NOMO-1 treated with dmso at 0.1 percent for 144 hours (cell line): ENCODE measurements around the gene TMEM50A.
A peak's percentile ranks its signal among the peaks of the same experiment; 100 is the strongest.
"Not testable (repeated sequence)": the region's sequence is repeated elsewhere in the genome, so short reads cannot be mapped to it uniquely, and the experiment has no call there.

Source experiments
- DNase-seq: peaks from one replicate; lab custom pipeline; 2025; ENCODE audit not compliant: unreplicated experiment; lab: John Stamatoyannopoulos, UW

TMEM50A gene

DNA sequence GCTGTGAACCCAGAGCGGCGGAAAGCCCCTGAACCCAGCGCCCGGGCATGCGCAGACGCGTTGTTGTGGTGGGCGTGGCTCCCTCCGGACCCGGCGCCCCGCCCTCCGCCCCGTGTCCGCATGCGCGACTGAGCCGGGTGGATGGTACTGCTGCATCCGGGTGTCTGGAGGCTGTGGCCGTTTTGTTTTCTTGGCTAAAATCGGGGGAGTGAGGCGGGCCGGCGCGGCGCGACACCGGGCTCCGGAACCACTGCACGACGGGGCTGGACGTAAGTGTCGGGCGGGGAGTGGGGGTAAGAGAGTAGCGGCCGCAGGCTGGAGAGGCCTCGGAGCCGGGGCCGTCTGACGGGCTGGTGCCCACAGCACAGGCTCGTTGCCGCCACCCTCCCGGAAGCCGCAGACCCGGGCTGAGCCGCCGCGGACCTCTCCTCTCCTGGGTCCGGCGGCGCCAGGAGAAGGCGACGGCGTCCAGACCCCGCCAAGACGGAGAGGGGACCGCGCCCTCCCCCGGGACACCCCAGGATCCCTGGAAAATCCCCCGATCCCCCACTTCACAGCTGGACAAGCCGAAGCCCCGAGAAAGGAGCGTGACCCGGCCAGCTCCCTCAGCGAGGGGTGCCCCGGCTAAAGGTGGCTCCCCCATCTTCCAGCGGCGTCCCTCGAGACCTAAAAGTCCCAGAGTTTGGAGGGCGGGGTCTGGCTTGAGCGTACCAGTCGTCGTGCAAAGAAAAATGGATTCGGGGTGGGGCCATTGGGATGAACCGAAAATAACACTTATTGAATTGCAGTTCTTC lies at the start of gene TMEM50A:
Gene TMEM50A (plus strand): TSS at position 147 of the 794 bp plus-strand sequence. CDS start 2,153 bp downstream, outside the sequence.
- DNase-seq = peak; percentile 82

DNA sequence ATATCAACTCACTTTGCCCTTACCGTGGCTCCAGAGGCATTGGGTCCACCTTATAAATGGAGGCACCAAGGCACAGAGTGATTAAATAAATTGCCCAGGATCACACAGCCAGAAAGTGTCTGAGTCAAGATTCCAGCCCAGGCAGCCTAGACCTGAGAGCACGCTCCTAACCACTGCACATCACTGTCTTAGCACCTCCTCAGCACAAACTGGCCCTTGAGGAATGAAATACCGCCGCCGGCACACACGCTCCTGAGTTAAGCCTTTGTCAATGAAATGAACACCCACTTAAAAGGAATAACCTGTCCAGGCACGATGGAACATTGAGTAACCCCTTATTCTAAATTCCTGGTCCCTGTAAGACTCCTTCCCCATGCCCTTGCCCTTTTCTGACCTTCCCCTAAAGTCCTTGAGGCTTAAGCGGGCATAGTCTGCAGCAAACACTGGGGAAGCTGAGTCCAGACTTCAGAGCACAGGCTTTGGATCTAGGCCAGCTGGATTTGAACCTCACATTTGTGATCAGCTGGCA lies 49.5 kb upstream of the TMEM50A start:
- not testable (repeated sequence) for DNase-seq

- DNase-seq = not testable (repeated sequence)
These were observed 48.1 kb upstream of the TMEM50A start for GRCh38 chr1:25290043-25290442.

- not testable (repeated sequence) for DNase-seq
These were observed 44.7 kb upstream of the TMEM50A start for GRCh38 chr1:25293426-25293825.

- DNase-seq = not testable (repeated sequence)
These were observed 43.0 kb upstream of the TMEM50A start for GRCh38 chr1:25294889-25295826.

DNA sequence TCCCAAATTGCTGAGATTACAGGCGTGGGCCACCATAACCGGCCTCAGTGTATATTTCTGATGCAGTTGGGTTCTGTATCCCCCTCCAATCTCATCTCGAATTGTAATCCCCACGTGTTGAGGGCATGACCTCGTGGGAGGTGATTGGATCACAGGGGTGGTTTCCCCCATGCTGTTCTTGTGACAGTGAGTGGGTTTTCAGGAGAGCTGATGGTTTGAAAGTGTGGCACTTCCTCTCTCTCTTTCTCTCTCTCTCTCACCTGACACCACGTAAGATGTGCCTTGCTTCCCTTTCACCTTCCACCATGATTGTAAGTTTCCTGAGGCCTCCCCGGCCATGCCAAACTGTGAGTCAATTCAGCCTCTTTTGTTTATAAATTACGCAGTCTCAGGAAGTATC lies 41.6 kb upstream of the TMEM50A start:
- not testable (repeated sequence) for DNase-seq

DNA sequence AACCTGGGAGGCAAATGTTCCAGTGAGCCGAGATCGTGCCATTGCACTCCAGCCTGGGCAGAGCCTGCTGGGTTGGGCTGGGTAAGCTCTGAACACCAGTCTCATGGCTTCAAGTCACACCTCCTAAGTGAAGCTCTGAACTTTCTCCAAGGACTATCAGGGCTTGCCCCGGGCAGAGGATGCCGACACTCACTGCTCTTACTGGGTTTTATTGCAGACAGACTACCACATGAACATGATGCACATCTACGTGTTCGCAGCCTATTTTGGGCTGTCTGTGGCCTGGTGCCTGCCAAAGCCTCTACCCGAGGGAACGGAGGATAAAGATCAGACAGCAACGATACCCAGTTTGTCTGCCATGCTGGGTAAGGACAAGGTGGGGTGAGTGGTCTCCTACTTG lies 37.4 kb upstream of the TMEM50A start:
- DNase-seq = not testable (repeated sequence)

DNA sequence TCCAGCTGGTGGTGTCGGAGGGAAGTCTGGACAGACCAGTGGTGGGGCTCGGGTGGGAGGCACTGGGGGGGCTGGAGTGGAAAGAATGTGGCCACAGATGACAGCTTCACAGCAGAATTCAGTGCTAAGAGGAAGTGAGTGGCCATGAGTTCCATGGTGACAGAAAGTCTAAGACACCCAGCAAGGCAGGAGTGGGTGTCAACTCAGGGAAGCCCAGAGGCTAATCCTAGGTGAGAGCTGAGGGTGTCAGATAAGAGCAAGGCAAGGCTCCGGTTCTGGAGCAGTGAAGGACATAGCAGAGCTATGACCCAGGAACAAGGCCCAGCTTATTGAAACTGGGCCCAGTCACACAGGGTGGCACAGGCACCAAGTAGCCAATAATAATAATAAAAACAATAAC lies 35.8 kb upstream of the TMEM50A start:
- not testable (repeated sequence) for DNase-seq

DNA sequence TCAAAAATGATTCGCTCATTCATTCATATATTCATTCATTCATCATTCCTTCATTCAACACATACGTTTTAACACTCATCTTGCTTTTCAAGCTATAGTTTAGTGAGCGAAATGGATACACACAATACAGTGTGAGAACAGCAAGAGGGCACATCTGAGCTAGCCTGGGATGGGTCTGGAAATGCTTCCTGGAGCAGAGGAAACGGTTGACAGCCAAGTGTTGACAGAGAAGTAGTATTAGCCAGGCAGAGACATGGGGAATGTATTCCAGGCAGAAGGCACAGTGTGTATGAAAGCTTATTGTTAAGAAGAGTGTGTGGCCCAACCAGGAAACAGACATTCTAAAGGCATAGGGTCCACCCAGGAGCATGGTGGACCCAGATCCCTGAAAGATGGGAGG lies 33.2 kb upstream of the TMEM50A start:
- DNase-seq = not testable (repeated sequence)

GRCh38 chr1:25308168-25308567 lies 30.0 kb upstream of the TMEM50A start:
- not testable (repeated sequence) for DNase-seq

DNA sequence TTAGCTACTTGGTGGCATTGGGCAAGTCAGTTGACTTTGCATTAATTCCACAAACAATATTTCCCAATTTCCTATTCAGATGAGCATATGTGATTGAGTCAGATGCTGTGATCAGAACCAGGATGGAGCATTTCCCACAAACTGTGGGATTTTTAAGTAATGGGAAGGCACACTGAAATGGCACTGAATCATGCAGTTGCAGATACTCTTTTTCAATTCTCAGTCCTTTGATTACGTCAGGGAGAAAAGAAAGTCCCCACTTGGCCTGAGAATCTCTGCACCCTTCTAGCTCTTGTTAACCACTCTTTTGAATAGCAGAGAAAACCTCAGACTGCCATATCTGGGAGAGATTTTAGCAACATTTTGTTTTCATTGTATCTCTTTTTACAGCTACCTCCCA lies 29.0 kb upstream of the TMEM50A start:
- not testable (repeated sequence) for DNase-seq

DNA sequence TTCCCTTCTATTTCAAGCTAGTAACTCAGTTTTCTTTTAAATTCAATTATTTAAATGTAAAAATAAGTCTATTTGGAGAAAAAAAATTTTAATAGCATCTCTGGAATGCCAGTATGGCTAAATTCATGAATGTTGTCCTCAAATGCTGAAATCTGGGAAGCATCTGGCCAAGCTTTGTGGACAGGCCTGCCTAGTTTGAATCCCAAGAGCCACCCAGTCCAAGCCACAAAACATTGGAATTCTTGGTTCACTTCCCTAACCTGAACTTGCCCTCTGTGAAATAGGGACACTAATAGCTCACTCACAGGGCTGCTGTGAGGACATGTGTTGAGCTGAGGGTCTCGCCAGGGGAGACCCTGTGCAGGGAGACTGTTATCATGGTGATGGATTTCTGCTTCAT lies 28.6 kb upstream of the TMEM50A start:
- not testable (repeated sequence) for DNase-seq

GRCh38 chr1:25312806-25313470 lies 25.2 kb upstream of the TMEM50A start:
- DNase-seq = not testable (repeated sequence)

DNA sequence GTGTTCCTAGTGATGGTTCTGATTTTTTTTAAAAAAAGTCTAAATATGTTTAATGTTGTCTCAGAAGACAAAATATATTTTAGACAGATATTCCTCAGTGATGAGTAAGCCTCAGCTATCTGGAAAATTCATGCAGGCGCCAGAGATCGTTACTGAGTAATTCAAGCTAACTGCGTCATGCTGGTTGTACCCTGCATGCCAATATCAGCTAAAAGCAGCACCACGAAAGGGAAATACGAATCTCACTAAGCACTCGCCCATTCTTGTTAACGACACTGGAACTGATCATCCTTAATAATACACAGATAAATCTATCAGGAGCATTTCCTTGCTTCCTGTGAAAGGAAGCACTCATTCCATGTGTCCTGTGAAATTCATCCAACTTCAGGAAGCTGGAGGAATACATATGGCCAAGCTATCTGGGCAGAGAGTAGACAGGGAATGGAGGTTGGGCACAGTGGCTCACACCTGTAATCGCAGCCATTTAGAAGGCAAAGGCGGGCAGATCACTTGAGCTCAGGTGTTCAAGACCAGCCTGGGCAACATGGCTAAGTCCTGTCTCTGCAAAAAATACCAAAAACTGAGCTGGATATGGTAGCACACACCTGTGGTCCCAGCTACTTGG lies 17.7 kb upstream of the TMEM50A start:
- not testable (repeated sequence) for DNase-seq

GRCh38 chr1:25322127-25322526 lies 16.0 kb upstream of the TMEM50A start:
- not testable (repeated sequence) for DNase-seq

GRCh38 chr1:25324407-25324806 lies 13.7 kb upstream of the TMEM50A start:
- DNase-seq = not testable (repeated sequence)

DNA sequence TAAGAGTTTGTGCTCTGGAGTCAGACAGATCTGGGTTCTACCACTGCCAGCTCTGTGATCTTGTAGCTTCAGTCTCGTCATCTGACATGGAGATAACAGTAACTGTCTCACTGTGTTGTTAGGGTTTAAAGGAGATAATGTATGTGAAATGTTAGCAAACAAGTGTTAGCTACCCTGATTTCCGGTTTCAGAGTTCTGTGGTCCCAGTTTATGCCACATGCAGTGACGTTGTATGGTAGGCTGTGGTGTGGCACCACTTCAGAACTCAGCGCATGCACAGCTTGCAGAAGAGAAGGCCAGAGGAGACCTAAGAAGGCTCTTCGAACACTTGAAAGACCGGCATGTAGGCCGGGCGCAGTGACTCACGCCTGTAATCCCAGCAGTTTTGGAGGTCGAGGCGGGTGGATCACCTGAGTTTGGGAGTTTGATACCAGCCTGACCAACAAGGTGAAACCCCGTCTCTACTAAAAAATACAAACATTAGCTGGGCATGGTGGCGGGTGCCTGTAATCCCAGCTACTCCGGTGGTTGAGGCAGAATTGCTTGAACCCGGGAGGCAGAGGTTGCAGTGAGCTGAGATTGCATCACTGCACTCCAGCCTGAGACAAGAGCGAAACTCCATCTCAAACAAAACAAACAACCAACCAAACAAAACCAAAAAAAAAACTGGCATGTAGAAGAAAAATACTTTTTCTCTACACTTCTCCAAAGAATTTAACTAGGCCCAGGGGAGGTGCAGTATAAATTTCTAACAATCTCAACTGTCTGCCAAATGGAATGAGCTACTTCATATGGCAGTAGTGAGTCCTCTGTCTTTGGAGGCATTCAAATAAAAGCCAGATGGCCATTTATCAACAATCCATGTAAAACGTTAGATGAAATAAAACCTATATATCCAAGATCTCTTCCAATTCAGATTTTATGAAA lies 10.0 kb upstream of the TMEM50A start:
- not testable (repeated sequence) for DNase-seq

DNA sequence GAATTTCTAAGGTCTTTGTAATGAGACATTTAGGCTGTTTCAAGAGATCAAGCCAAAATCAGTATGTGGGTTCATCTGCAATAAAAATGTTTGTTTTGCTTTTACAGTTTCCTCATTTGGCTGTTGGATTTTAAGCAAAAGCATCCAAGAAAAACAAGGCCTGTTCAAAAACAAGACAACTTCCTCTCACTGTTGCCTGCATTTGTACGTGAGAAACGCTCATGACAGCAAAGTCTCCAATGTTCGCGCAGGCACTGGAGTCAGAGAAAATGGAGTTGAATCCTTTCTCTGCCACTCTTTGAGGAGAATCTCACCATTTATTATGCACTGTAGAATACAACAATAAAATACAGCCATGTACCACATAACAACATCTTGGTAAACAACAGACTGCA lies 9.3 kb upstream of the TMEM50A start:
- not testable (repeated sequence) for DNase-seq

GRCh38 chr1:25329336-25329735 lies 8.8 kb upstream of the TMEM50A start:
- DNase-seq = not testable (repeated sequence)
